ENCODE results near the gene SMIM41.

DNA sequence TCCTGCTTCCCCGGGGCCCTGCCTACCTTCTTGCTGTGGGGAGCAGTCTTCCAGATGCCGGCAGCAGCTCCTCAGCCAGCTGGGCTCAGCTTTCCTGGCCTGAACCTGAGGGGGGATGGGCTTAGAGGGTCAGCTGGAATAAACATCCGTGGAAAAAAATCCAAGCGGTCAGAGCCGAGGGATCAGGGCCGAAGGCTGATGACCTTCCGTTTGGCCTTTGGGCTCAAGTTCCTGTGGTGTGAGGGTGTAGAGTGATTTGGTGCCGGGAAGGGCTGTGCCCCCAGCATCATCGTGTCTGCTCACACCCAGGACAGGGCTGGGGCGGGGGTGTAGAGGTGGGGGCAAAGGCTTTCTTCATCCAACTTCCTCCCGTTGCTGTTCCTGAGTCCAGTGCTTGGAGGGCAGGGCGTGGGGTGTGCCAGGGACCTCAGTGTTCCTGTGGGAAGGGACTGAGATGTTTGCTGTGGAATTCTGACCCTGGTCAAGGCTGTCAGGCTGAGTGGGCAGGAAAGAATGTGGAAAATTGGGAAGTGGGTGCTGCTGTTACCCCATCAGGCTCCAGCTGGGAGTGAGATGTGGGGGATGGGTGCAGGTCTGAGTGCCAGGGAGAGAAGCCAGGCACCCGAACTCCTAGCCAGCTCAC is 2.6 kb downstream of the SMIM41 start:
- TF ChIP-seq, protein P1, sequence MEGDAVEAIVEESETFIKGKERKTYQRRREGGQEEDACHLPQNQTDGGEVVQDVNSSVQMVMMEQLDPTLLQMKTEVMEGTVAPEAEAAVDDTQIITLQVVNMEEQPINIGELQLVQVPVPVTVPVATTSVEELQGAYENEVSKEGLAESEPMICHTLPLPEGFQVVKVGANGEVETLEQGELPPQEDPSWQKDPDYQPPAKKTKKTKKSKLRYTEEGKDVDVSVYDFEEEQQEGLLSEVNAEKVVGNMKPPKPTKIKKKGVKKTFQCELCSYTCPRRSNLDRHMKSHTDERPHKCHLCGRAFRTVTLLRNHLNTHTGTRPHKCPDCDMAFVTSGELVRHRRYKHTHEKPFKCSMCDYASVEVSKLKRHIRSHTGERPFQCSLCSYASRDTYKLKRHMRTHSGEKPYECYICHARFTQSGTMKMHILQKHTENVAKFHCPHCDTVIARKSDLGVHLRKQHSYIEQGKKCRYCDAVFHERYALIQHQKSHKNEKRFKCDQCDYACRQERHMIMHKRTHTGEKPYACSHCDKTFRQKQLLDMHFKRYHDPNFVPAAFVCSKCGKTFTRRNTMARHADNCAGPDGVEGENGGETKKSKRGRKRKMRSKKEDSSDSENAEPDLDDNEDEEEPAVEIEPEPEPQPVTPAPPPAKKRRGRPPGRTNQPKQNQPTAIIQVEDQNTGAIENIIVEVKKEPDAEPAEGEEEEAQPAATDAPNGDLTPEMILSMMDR (conservative IDR thresholded peaks at IDR 0.05; ENCODE audit: low read depth, low read length) = no peak
- no peak for TF ChIP-seq EZH2 (IDR thresholded peaks at IDR 0.05; ENCODE audit: low read length, unreplicated experiment)

Data from PC-3 (cell line).